Right lung (tissue), 5 donors: ENCODE data around the gene C2orf76. TPM values are rescaled to one million over a fixed set of nuclear protein-coding genes. Genes with fewer than 3 reads are reported as not detected.

ENCODE experiments used
- DNase-seq, 2 donors: peaks; one replicate each; pipeline ENCODE4 v3.0.0-alpha.2; 2013
- polyA plus RNA-seq, 5 donors: library from polyadenylated mRNA; unstranded; fragments of 120-200 nt; gene quantifications; one replicate each; pipeline versions ENCODE4 v1.2.1 to v1.2.3, GENCODE V29; 2013; ENCODE audit warnings: inconsistent platforms in 1 of 5, low replicate concordance in 1 of 5; ENCODE audit not compliant: insufficient read length in 5 of 5, insufficient read depth in 1 of 5

The C2orf76 gene
- polyA plus RNA-seq, 5 donors = 15.6 to 22.5 (median 16.9) TPM

DNA sequence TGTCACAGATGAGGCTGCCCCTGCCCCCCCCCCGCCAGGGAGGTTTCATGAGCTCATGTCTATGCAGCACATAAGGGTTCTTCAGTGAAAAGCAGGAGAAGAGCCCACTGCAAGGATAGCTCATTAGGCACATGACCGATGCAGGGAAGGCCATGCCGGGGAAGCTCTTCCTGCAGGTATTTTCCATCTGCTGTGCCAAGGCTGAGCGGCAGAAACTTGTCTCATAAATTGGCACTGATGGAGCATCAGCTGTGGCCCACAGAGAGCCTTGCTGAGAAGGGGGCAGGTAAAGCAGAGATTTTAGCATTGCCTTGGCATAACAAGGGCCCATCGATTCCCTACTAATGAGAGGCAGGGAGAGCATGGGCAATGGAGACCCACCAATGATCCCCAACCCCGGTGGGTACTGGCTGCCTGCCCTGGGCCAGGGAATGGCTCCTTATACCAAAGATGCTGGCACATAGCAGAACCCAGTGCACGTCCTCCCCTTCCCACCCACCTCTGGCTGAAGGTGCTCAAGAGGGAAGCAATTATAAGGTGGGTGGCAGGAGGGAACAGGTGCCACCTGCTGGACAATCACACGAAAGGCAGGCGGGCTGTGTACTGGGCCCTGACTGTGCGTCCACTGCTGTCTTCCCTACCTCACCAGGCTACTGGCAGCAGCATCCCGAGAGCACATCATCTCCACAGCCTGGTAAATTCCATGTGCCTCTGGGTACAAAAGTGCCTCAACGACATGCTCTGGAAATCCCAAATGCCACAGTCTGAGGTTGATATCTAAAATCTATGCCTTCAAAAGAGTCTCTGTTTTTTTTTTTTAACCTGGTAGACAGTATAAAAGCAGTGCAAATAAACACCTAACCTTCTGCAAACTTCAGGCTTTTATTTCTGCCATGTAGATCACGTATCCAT lies 101.6 kb downstream of the C2orf76 start:
- DNase-seq = no peak

GRCh38 chr2:119263656-119264055 lies 103.0 kb downstream of the C2orf76 start:
- no peak for DNase-seq

DNA sequence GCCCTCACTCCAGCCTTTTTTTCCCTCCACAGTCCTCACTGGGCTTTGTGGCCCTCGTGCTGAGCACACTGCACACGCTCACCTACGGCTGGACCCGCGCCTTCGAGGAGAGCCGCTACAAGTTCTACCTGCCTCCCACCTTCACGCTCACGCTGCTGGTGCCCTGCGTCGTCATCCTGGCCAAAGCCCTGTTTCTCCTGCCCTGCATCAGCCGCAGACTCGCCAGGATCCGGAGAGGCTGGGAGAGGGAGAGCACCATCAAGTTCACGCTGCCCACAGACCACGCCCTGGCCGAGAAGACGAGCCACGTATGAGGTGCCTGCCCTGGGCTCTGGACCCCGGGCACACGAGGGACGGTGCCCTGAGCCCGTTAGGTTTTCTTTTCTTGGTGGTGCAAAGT lies 103.6 kb downstream of the C2orf76 start:
- no peak for DNase-seq

DNA sequence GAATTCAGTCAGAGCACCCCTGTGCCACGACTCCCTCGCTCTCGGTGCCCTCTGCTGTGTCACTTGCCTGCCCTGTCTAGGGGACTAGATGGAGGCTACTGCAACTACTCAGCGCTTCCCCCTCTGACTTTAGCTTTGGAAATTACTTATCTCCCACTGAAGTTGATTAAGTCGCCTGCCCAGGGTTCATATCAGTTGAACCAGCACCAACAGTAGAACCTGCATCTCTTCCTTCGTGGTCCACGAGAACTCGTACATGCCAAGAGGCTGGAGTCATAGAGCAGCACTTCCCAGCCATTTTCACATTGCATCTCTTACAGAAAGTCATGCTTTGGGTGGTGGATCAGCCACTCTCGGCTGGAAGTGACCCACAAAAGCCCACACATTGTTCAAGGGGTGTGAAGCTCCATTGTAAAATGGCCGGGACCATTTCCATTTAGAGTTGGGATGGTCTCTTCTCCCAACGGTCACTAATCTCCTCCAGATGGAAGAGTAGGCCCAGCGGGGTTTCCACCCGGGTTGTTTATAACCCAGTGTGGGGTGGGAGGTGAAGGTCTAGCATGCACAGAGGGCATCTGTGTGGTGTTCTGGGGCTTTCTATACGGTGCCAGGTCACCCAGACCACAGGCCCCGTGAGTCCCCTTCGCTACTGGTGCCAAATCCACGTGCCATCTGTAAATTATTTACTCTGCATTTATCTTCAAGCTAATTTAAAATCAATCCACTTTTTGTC lies 105.0 kb downstream of the C2orf76 start:
- DNase-seq = no peak

GRCh38 chr2:119260646-119261492 lies 105.8 kb downstream of the C2orf76 start:
- no peak for DNase-seq

- DNase-seq = no peak
Observed at GRCh38 chr2:119259296-119259860, 107.3 kb downstream of the C2orf76 start.

- DNase-seq = no peak
Observed at GRCh38 chr2:119257198-119257597, 109.4 kb downstream of the C2orf76 start.

DNA sequence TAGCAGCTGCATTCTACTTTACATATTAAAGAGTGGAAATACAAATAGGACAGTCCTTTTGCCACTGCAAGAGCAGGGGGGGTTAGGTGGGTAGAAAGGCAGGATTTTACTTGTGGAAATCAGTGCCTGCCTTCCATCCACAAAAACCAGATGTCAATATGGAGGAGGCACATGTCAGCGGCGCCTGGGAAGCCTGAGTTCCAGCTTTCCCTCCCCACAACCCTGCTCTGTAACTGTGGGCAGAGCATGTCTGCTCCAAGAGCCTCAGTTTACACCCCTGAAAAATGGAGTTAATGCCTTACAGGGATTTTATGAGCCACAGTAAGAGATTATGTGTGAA lies 110.1 kb downstream of the C2orf76 start:
- no peak for DNase-seq

DNA sequence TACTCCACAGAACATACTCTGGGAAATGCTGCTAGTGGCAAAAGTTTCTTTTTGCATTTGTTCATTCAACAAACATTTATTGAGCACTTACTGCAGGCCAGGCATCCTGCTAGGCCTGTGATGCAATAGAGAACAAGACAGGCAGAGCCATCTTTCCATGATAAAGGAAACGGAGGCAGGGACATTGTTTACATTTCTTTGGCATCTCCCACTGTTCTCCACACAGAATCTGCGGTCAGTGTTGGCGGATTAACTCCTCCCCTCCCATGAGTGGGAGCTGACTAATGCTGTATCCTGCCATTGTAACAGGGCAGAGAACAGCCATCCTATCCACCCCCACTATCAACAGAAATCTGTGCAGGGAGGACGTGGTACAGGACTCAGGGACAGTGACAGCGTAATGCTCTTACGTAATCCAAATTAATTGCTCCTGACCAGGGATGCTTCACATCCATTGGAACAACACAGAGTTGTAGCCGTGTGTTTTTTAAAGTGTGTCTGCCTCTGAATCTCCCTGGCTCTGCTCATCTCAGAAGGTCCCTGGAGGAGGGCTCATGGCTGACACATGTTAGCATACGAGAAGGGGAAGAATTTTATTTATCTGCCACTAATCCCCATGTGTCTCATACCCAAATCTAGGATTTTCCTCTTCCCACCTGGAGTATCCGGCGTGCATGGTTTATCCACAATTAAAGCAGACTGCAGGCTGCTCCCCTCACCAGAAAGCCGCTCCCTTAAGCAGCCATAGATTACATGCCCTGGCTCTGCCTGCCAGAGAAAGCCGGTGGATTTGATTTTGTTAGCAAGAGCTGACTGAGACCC lies 110.7 kb downstream of the C2orf76 start:
- DNase-seq = no peak

DNA sequence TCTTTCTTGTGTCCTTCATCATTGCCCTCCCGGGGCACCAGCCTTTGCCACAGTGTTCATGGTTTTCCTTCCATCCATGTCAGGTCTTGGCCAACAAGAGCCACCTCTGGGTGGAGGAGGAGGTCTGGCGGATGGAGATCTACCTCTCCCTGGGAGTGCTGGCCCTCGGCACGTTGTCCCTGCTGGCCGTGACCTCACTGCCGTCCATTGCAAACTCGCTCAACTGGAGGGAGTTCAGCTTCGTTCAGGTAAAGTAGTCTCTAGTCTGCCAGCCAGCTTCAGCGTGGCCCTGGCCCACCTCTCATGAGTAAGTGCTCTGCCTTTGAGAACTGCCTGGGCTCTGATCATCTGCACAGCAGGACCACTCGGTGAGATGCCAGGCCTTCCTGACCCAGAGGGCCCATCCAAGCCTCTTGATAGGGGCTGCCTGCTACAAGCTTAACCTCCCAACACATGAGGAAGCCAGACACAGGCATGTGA lies 112.0 kb downstream of the C2orf76 start:
- no peak for DNase-seq

- DNase-seq = no peak
Observed at GRCh38 chr2:119253760-119254600, 112.7 kb downstream of the C2orf76 start.

GRCh38 chr2:119253114-119253702 lies 113.4 kb downstream of the C2orf76 start:
- DNase-seq = no peak

Other genes starting within 250 kb of the C2orf76 start
- under 1 TPM in 2 of 5 donors, not detected in 3; 0.09 to 0.10 TPM for gene C1QL2, start 208.1 kb downstream of the C2orf76 start, polyA plus RNA-seq
- gene STEAP3, start 143.0 kb downstream of the C2orf76 start, polyA plus RNA-seq = 1 to 10 TPM; 1.8 to 4.4 (median 2.8) TPM
- gene DBI, start 143 bp upstream of the C2orf76 start, polyA plus RNA-seq = 100 to 1,000 TPM; 111 to 212 (median 138) TPM
- 10 to 100 TPM; 28.4 to 31.4 (median 29.1) TPM for gene TMEM37, start 65.0 kb upstream of the C2orf76 start, polyA plus RNA-seq
- gene SCTR, start 157.6 kb upstream of the C2orf76 start, polyA plus RNA-seq = 1 to 10 TPM; 1.4 to 9.7 (median 6.4) TPM
- gene CFAP221, start 177.6 kb upstream of the C2orf76 start, polyA plus RNA-seq = 10 to 100 TPM; 12.2 to 18.1 (median 13.4) TPM